Fibroblast of lung (primary cell): Measurements from ENCODE around the gene NUFIP2.

Experiments used
- EZH2 ChIP-seq: IDR thresholded peaks from 2 replicates; pipeline ENCODE4 v1.5.1; 2012; ENCODE audit warnings: low read length, control low read depth, mild to moderate bottlenecking; ENCODE audit errors: missing control alignments
- TF ChIP-seq, protein P1 (sequence below), 2 donors: IDR thresholded peaks in 1 of 2; conservative IDR thresholded peaks in 1 of 2; 1 replicate in 1 of 2; 2 replicates in 1 of 2; pipeline ENCODE4 v1.5.1; 2011 to 2012; ENCODE audit warnings: low read length in 2 of 2, control low read depth in 1 of 2, inconsistent platforms in 1 of 2, low read depth in 1 of 2, mild to moderate bottlenecking in 1 of 2

DNA sequence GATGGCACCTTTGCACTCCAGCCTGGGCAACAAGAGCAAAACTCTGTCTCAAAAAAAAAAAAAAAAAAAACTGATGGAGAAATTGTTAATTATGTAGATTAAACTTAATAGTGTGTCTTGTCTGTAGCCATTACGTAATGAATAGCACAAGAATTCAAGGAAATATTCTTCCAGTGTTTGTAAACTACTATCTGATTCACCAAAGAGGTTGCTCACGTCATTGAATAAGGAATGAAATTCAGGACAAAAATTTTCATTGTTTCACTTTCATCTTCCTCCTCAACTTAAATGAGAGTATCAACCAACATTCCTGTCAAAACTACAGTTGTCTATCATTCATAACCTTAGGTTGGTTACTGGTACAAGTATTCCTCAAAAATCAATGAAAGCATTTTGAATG lies 83.1 kb downstream of the NUFIP2 start:
- TF ChIP-seq EZH2, result no peak
- TF ChIP-seq, protein P1, sequence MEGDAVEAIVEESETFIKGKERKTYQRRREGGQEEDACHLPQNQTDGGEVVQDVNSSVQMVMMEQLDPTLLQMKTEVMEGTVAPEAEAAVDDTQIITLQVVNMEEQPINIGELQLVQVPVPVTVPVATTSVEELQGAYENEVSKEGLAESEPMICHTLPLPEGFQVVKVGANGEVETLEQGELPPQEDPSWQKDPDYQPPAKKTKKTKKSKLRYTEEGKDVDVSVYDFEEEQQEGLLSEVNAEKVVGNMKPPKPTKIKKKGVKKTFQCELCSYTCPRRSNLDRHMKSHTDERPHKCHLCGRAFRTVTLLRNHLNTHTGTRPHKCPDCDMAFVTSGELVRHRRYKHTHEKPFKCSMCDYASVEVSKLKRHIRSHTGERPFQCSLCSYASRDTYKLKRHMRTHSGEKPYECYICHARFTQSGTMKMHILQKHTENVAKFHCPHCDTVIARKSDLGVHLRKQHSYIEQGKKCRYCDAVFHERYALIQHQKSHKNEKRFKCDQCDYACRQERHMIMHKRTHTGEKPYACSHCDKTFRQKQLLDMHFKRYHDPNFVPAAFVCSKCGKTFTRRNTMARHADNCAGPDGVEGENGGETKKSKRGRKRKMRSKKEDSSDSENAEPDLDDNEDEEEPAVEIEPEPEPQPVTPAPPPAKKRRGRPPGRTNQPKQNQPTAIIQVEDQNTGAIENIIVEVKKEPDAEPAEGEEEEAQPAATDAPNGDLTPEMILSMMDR (conservative IDR thresholded peaks at IDR 0.05 in 1 of 2, IDR thresholded peaks at IDR 0.05 in 1 of 2; ENCODE audit: low read depth in 1 of 2, low read length in 2 of 2), result no peak
